CD14-positive monocyte (primary cell): ENCODE data around the gene CCDC34. TPM values are rescaled to one million over a fixed set of nuclear protein-coding genes. Genes with fewer than 3 reads are reported as not detected.

Experiments
- DNase-seq, 3 donors: peaks; one replicate each; pipeline ENCODE4 v3.0.0-alpha.2; 2011 to 2022
- H2AFZ ChIP-seq: 2 replicates; pipeline ENCODE4 v1.6.0; 2012; ENCODE audit warnings: mild to moderate bottlenecking, low read depth, low read length, inconsistent platforms; ENCODE audit not compliant: insufficient read depth, poor library complexity, severe bottlenecking
- H3K27ac ChIP-seq, 2 donors: 1 replicate in 1 of 2; 2 replicates in 1 of 2; pipeline ENCODE4 v1.5.1; 2012 to 2013; ENCODE audit warnings: low read length in 2 of 2, control low read depth in 1 of 2, inconsistent platforms in 1 of 2, low read depth in 1 of 2, mild to moderate bottlenecking in 1 of 2
- H3K27me3 ChIP-seq, 2 donors: one replicate each; pipeline versions ENCODE4 v1.6.0 to v1.6.1; 2011 to 2013; ENCODE audit warnings: low read length in 2 of 2; ENCODE audit not compliant: control insufficient read depth in 2 of 2, insufficient read depth in 2 of 2
- H3K36me3 ChIP-seq, 2 donors: replicated peaks in 1 of 2; 1 replicate in 1 of 2; 2 replicates in 1 of 2; pipeline versions ENCODE4 v1.5.1 to v1.6.1; 2012 to 2013; ENCODE audit warnings: low read length in 2 of 2, control low read depth in 1 of 2, inconsistent platforms in 1 of 2, mild to moderate bottlenecking in 1 of 2; ENCODE audit not compliant: insufficient read depth in 2 of 2, control insufficient read depth in 1 of 2
- H3K4me1 ChIP-seq, 2 donors: 1 replicate in 1 of 2; 2 replicates in 1 of 2; pipeline versions ENCODE4 v1.5.1 to v1.6.1; 2012 to 2013; ENCODE audit warnings: low read length in 2 of 2, control low read depth in 1 of 2, inconsistent platforms in 1 of 2, mild to moderate bottlenecking in 1 of 2, moderate library complexity in 1 of 2; ENCODE audit not compliant: insufficient read depth in 2 of 2, control insufficient read depth in 1 of 2
- H3K4me2 ChIP-seq: replicated peaks from 2 replicates; pipeline ENCODE3; 2012; ENCODE audit warnings: low read length, moderate library complexity, mild to moderate bottlenecking; ENCODE audit not compliant: poor library complexity, severe bottlenecking; ENCODE audit errors: extremely low read depth
- H3K4me3 ChIP-seq, 3 experiments: fragments of 200-600 bp in 1 of 3; sonication (generic) in 1 of 3; replicated peaks in 1 of 3; 1 replicate in 2 of 3; 2 replicates in 1 of 3; pipeline ENCODE4 v1.5.1; 2011 to 2013; ENCODE audit warnings: low read length in 3 of 3, mild to moderate bottlenecking in 3 of 3, control low read depth in 2 of 3, low read depth in 2 of 3, inconsistent platforms in 1 of 3, moderate library complexity in 1 of 3
- H3K79me2 ChIP-seq: 2 replicates; pipeline ENCODE4 v1.6.0; 2012; ENCODE audit warnings: mild to moderate bottlenecking, control low read depth, inconsistent platforms, low read length, moderate library complexity; ENCODE audit not compliant: insufficient read depth
- H3K9ac ChIP-seq: 2 replicates; pipeline ENCODE4 v1.6.0; 2017; ENCODE audit warnings: low read length, mild to moderate bottlenecking; ENCODE audit not compliant: insufficient read depth, poor library complexity, severe bottlenecking
- H3K9me3 ChIP-seq, 2 donors: replicated peaks in 1 of 2; 1 replicate in 1 of 2; 2 replicates in 1 of 2; pipeline versions ENCODE4 v1.5.1 to v1.6.1; 2012 to 2013; ENCODE audit warnings: low read length in 2 of 2, control low read depth in 1 of 2; ENCODE audit not compliant: control insufficient read depth in 1 of 2, insufficient read depth in 1 of 2
- H4K20me1 ChIP-seq: 2 replicates; pipeline ENCODE4 v1.6.0; 2012; ENCODE audit warnings: mild to moderate bottlenecking, low read length, control low read depth, moderate library complexity; ENCODE audit not compliant: insufficient read depth
- H3K27ac Mint-ChIP-seq, 7 donors: one replicate each; pipeline ENCODE4 v1.8.0; 2020; ENCODE audit warnings: mild to moderate bottlenecking in 7 of 7, mixed read lengths in 7 of 7, moderate library complexity in 6 of 7, inconsistent platforms in 2 of 7
- H3K27me3 Mint-ChIP-seq, 3 donors: one replicate each; pipeline ENCODE4 v1.8.0; 2021 to 2022; ENCODE audit warnings: low read depth in 3 of 3, mild to moderate bottlenecking in 3 of 3, mixed read lengths in 3 of 3, moderate library complexity in 3 of 3, inconsistent platforms in 1 of 3
- H3K36me3 Mint-ChIP-seq, 2 donors: one replicate each; pipeline ENCODE4 v1.8.0; 2020; ENCODE audit warnings: mixed read lengths in 2 of 2, inconsistent platforms in 1 of 2, mild to moderate bottlenecking in 1 of 2
- H3K4me1 Mint-ChIP-seq: one replicate; pipeline ENCODE4 v1.8.0; 2020; ENCODE audit warnings: mild to moderate bottlenecking, mixed read lengths
- H3K4me3 Mint-ChIP-seq, 2 donors: one replicate each; pipeline ENCODE4 v1.8.0; 2020; ENCODE audit warnings: mild to moderate bottlenecking in 2 of 2, mixed read lengths in 2 of 2, moderate library complexity in 1 of 2
- H3K9me3 Mint-ChIP-seq, 7 donors: one replicate each; pipeline ENCODE4 v1.8.0; 2020 to 2022; ENCODE audit warnings: mixed read lengths in 7 of 7, mild to moderate bottlenecking in 6 of 7, moderate library complexity in 6 of 7, inconsistent platforms in 2 of 7
- CTCF ChIP-seq: fragments of 200-600 bp; IDR thresholded peaks from one replicate; pipeline ENCODE4 v1.8.0; 2022; ENCODE audit warnings: antibody characterized with exemption, mild to moderate bottlenecking
- WGBS: methylation state at CpG from one replicate; pipeline ENCODE4 v1.1.5; 2013; ENCODE audit warnings: missing lambda C conversion rate; ENCODE audit not compliant: insufficient coverage; 5-methylcytosine and 5-hydroxymethylcytosine counted together
- intact Hi-C, 2 donors: fragments of 100-400 bp; cut with micrococcal nuclease; formaldehyde crosslinking; loops; one replicate each; pipeline versions ENCODE4 v1.15.0 to v1.15.1; 2023
- polyA plus RNA-seq, 3 donors: library from polyadenylated mRNA; depleted of rRNA in 1 of 3; unstranded in 2 of 3; stranded (reverse) in 1 of 3; fragments of 300-500 nt in 2 of 3; fragments of >200 nt in 1 of 3; fragmentation: Illumina TruSeq in 2 of 3; gene quantifications; 1 replicate in 2 of 3; 2 replicates in 1 of 3; pipeline ENCODE4 v1.2.3, GENCODE V29; 2012 to 2021

Gene CCDC34
- polyA plus RNA-seq, 3 donors: 0.08 to 0.11 (median 0.11) TPM

DNA sequence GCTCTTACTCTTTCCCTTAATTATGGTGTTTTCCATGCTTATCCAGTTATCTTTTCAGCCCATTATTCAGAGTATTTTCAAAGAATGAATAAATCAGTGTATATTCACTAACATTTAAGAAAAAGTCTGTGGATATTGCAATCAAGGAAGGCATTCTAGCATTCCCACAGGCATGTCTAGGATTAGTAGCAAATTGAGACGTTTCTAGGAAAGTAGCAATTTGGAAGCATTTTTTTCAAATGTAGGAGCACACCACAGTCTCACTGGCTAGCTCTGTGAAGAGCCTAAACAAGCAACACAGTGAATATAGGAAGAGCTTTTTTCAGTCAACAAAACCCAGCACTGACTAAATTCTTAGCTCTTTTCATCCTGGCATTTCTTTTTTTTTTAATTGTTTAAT lies 65.4 kb downstream of the CCDC34 start:
- Histone ChIP-seq H3K36me3 (no peaks in the 10 kb centered on the region), H3K27ac (no peak overlapping the region), H3K4me1 (no peaks in the 10 kb centered on the region), H3K4me3 (no peak overlapping the region), H3K9ac (no peak overlapping the region), H3K79me2 (no peaks in the 10 kb centered on the region), H3K27me3 (no peaks in the 10 kb centered on the region), H2AFZ (no peak overlapping the region), H3K9me3 (no peaks in the 10 kb centered on the region), H3K4me2 (no peak overlapping the region), H4K20me1 (no peaks in the 10 kb centered on the region)
- WGBS: no CpG with 5 or more reads among the region's 1 CpG
- no peak for DNase-seq
- Mint-ChIP-seq H3K4me1 (no peaks in the 10 kb centered on the region), H3K4me3 (no peak overlapping the region), H3K9me3 (peaks cover 0 to 1% (median 0%) of the 10 kb centered on the region in 7 donors), H3K27ac (no peak overlapping the region), H3K27me3 (peaks cover 0 to 1% (median 1%) of the 10 kb centered on the region in 3 donors), H3K36me3 (no peaks in the 10 kb centered on the region)
- no peak for TF ChIP-seq CTCF
- intact Hi-C loops: no loop called here

DNA sequence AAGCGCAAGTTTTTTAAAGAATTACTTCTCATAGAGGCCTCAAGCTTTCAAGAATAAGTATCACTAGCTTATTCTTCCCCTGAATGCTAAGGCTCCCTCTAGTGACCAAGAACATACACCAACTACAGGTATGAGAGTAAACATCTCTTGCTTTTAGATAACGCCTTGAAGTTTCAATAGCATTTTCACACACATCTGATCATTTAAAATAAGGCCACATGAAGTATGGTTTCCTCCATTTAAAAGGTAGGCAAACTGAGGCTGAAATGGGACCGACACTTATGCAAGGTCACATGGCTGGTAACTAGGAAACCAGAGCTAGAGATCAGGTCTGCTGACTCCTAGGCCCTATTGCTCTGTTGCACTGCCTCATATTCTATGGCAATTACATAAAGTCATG lies 66.5 kb downstream of the CCDC34 start:
- H3K4me2 ChIP-seq: no peak overlapping the region
- no peaks in the 10 kb centered on the region for H3K36me3 ChIP-seq
- H2AFZ ChIP-seq: no peak overlapping the region
- no peaks in the 10 kb centered on the region for H3K4me1 ChIP-seq
- no peaks in the 10 kb centered on the region for H3K79me2 ChIP-seq
- Mint-ChIP-seq H3K9me3 (peaks cover 0 to 9% (median 3%) of the 10 kb centered on the region in 7 donors), H3K27ac (no peak overlapping the region), H3K4me3 (no peak overlapping the region), H3K4me1 (no peaks in the 10 kb centered on the region), H3K27me3 (peaks cover 0 to 1% (median 1%) of the 10 kb centered on the region in 3 donors), H3K36me3 (no peaks in the 10 kb centered on the region)
- TF ChIP-seq CTCF: no peak
- H3K4me3 ChIP-seq: no peak overlapping the region
- peaks cover under 1% of the 10 kb centered on the region in 2 donors for H3K9me3 ChIP-seq
- no peaks in the 10 kb centered on the region for H4K20me1 ChIP-seq
- H3K9ac ChIP-seq: no peak overlapping the region
- H3K27me3 ChIP-seq: no peaks in the 10 kb centered on the region
- intact Hi-C loops: no loop called here
- WGBS: 33% methylated on average over 1 of the region's 3 CpGs
- DNase-seq: no peak
- H3K27ac ChIP-seq: no peak overlapping the region
